Measurements from ENCODE around the gene ELMO3. TPM values are rescaled to one million over a fixed set of nuclear protein-coding genes. Genes with fewer than 3 reads are reported as not detected.
A peak's percentile ranks its signal among the peaks of the same experiment; 100 is the strongest.

ELMO3 gene
- total and polyA plus RNA-seq, 2 of the 4 experiments (the other 2 are of a cell fraction) = 0.36 to 1.6 TPM

GRCh38 chr16:67194260-67194659, 4.7 kb upstream of the ELMO3 start:
- intact Hi-C loops (cut with micrococcal nuclease) = no loop called here
- Histone ChIP-seq H2BK15ac (ENCODE audit: low read depth, low read length) (no peak overlapping the region), H3K27me3 (ENCODE audit: control insufficient read depth, insufficient read depth, low read length) (no peaks in the 10 kb centered on the region), H2BK20ac (ENCODE audit: low read depth, low read length) (no peak overlapping the region), H2BK5ac (ENCODE audit: low read depth, low read length, poor library complexity, severe bottlenecking) (no peak overlapping the region), H4K20me1 (ENCODE audit: insufficient read depth, low read length) (peaks cover 34% of the 10 kb centered on the region), H4K91ac (ENCODE audit: insufficient read depth, low read depth, low read length) (no peak overlapping the region), H3K56ac (ENCODE audit: extremely low read depth, insufficient read depth, low read length) (no peak overlapping the region), H3K18ac (ENCODE audit: low read depth, low read length) (no peak overlapping the region), H3K4me1 (ENCODE audit: control insufficient read depth, insufficient read depth, low read length) (peaks cover 15% of the 10 kb centered on the region), H3K79me1 (ENCODE audit: low read depth in 1 of 2, low read length in 2 of 2) (peaks cover 25 to 54% of the 10 kb centered on the region in 2 experiments), H2AK5ac (ENCODE audit: low read depth, low read length) (no peak overlapping the region), H3K14ac (replicated peaks; ENCODE audit: low read depth, low read length) (no peak overlapping the region), H2AFZ (replicated peaks; ENCODE audit: low read length, poor library complexity) (no peak overlapping the region), H3K9me1 (ENCODE audit: insufficient read depth, low read length) (peaks cover 23% of the 10 kb centered on the region), H3K23ac (ENCODE audit: low read depth, low read length) (no peak overlapping the region), H3K4ac (ENCODE audit: low read depth, low read length) (no peak overlapping the region), H3K9me3 (ENCODE audit: control insufficient read depth, insufficient read depth, low read length) (no peaks in the 10 kb centered on the region), H3K4me2 (ENCODE audit: low read depth, low read length) (no peak overlapping the region), H3K9ac (ENCODE audit: low read depth, low read length) (no peak overlapping the region), H2AK9ac (replicated peaks; ENCODE audit: low read depth, low read length, poor library complexity) (peak overlapping the region; percentile 55), H3K4me3 (ENCODE audit: insufficient read depth, low read depth, low read length) (no peak overlapping the region), H2BK120ac (ENCODE audit: low read depth, low read length) (no peak overlapping the region), H4K8ac (ENCODE audit: low read depth in 2 of 2, low read length in 2 of 2) (no peak overlapping the region), H3K36me3 (ENCODE audit: control insufficient read depth, insufficient read depth, low read length) (peaks cover 51% of the 10 kb centered on the region), H4K5ac (ENCODE audit: low read depth, low read length) (no peak overlapping the region), H3K27ac (ENCODE audit: insufficient read depth, low read length) (no peak overlapping the region)
- in situ Hi-C loops (cut with MboI; ENCODE audit: low sequenced_read_pairs) = no loop called here
- ChIA-PET CTCF (no interaction called here), POLR2A (ENCODE audit: unreplicated experiment) (no interaction called here)
- ATAC-seq (ENCODE audit: low read depth) (no peak), DNase-seq (no peak)
- dilution Hi-C loops (cut with HindIII; ENCODE audit: low sequenced_read_pairs, unreplicated experiment) = no loop called here
- BruUV-seq (replicated peaks) = no TSS peak
- 100% methylated on average over 2 of the region's 6 CpGs; no CpG with 5 or more reads in 1 of the 2 experiments for WGBS, 2 experiments (ENCODE audit: extremely low coverage in 2 of 2, insufficient read length in 1 of 2)
- TF ChIP-seq POLR2A (IDR thresholded peaks at IDR 0.05; ENCODE audit: low read depth, low read length) = no peak
- no peak for TF ChIP-seq MAZ (IDR thresholded peaks at IDR 0.05; ENCODE audit: borderline replicate concordance, low read depth, low read length)
- TF ChIP-seq NFE2L2 (IDR thresholded peaks at IDR 0.05; ENCODE audit: low read depth, low read length) = no peak
- no peak for TF ChIP-seq CEBPB (IDR thresholded peaks at IDR 0.05; ENCODE audit: low read depth, low read length)
- TF ChIP-seq SMC3 (IDR thresholded peaks at IDR 0.05; ENCODE audit: low read depth, low read length) = no peak
- TF ChIP-seq FOS (IDR thresholded peaks at IDR 0.05; ENCODE audit: low read depth, low read length) = no peak
- no peak for TF ChIP-seq CHD1 (IDR thresholded peaks at IDR 0.05; ENCODE audit: low read depth, low read length)
- TF ChIP-seq RFX5 (IDR thresholded peaks at IDR 0.05; ENCODE audit: low read depth, low read length) = no peak
- TF ChIP-seq, protein P1, sequence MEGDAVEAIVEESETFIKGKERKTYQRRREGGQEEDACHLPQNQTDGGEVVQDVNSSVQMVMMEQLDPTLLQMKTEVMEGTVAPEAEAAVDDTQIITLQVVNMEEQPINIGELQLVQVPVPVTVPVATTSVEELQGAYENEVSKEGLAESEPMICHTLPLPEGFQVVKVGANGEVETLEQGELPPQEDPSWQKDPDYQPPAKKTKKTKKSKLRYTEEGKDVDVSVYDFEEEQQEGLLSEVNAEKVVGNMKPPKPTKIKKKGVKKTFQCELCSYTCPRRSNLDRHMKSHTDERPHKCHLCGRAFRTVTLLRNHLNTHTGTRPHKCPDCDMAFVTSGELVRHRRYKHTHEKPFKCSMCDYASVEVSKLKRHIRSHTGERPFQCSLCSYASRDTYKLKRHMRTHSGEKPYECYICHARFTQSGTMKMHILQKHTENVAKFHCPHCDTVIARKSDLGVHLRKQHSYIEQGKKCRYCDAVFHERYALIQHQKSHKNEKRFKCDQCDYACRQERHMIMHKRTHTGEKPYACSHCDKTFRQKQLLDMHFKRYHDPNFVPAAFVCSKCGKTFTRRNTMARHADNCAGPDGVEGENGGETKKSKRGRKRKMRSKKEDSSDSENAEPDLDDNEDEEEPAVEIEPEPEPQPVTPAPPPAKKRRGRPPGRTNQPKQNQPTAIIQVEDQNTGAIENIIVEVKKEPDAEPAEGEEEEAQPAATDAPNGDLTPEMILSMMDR (conservative IDR thresholded peaks at IDR 0.05; ENCODE audit: low read depth, low read length) = no peak
- TF ChIP-seq, protein P2, sequence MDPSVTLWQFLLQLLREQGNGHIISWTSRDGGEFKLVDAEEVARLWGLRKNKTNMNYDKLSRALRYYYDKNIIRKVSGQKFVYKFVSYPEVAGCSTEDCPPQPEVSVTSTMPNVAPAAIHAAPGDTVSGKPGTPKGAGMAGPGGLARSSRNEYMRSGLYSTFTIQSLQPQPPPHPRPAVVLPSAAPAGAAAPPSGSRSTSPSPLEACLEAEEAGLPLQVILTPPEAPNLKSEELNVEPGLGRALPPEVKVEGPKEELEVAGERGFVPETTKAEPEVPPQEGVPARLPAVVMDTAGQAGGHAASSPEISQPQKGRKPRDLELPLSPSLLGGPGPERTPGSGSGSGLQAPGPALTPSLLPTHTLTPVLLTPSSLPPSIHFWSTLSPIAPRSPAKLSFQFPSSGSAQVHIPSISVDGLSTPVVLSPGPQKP (IDR thresholded peaks at IDR 0.05; ENCODE audit: borderline replicate concordance, low read depth, low read length) = no peak
- TF ChIP-seq BHLHE40 (IDR thresholded peaks at IDR 0.05; ENCODE audit: low read depth, low read length) = no peak
- no peak for TF ChIP-seq RCOR1 (IDR thresholded peaks at IDR 0.05; ENCODE audit: insufficient replicate concordance, low read length)
- TF ChIP-seq RAD21 (IDR thresholded peaks at IDR 0.05; ENCODE audit: low read length) = no peak
- TF ChIP-seq, protein P3, sequence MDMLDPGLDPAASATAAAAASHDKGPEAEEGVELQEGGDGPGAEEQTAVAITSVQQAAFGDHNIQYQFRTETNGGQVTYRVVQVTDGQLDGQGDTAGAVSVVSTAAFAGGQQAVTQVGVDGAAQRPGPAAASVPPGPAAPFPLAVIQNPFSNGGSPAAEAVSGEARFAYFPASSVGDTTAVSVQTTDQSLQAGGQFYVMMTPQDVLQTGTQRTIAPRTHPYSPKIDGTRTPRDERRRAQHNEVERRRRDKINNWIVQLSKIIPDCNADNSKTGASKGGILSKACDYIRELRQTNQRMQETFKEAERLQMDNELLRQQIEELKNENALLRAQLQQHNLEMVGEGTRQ (IDR thresholded peaks at IDR 0.05; ENCODE audit: low read depth, low read length) = no peak
- TF ChIP-seq MXI1 (IDR thresholded peaks at IDR 0.05; ENCODE audit: borderline replicate concordance, low read depth, low read length) = no peak
- no peak for TF ChIP-seq MAFK (IDR thresholded peaks at IDR 0.05; ENCODE audit: low read depth, low read length)

Data from IMR-90 (cell line).